DMS 273 (cell line): Measurements from ENCODE around the gene ERN2.

ENCODE experiments used
- DNase-seq: peaks from one replicate; lab custom pipeline; 2025; ENCODE audit not compliant: unreplicated experiment; lab: John Stamatoyannopoulos, UW

The ERN2 gene

DNA sequence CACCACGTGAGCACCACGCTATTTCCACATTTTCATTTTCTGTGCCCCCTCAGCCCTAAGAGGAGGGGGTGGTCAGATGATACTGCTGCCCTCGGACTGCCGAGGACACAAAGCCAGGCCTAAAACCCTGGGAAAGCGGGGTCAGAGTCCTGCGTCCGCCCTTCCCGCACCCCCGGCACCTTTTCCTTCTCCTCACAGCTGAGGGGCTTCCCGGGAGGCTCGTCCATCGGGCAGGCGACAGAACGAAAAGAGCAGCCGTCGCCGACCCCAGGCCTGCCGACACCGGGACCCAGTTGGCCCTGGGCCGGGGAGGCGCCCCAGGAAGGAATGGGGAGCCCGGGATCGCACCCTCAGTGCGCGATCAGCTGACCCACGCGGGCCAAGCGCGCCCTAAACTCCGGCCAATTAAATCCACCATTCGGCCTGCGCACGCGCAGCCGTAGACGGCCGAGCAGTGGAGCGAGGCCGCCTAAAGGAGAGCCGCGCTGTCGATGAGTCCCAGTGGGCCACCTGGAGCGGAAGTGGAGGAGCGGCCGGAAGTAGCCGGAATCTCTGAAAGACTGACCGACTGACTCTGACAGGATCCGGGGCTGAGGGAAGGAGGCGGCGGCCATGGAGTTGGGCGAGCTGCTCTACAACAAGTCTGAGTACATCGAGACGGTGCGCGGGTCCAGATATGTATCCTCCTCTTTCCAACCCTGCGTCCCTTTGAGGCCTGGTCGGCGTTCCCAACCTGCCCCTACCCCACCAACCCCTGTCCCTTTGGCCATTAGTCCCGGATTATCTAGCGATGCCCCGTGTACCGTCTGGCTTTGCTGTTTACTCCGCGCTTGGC is 71.9 kb downstream of the ERN2 start, which contains the start of the genes DCTN5 and PALB2:
DCTN5 (plus strand) TSS at position 536 of the 835 bp plus-strand sequence; CDS start at position 613, 77 bp downstream.
PALB2 (minus strand) TSS at position 380 of the 835 bp plus-strand sequence; CDS start at position 227, 153 bp downstream.
- DNase-seq: peak; percentile 98

DNA sequence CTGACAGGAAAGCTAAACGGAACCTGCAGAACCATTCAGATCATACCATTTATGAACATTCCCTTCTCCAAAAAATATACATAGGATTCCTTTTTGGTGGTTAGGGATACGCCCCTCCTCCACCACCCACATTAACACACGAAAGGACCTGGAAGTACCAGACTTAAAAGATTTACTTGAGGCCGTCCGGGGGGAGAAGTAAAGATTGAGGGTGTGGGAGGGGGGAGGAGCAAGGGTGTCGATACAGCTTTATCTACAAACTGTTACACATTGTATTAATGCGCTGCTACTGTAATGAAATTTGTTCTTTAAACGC is 72.4 kb downstream of the ERN2 start:
- peak; percentile 54 for DNase-seq
